AG20443 (cell line): ENCODE results near the gene RBKS.
"Not testable (repeated sequence)": the region's sequence is repeated elsewhere in the genome, so short reads cannot be mapped to it uniquely, and the experiment has no call there.

Experiments used
- DNase-seq: peaks from one replicate; pipeline ENCODE4 v3.0.0; 2012; ENCODE audit warnings: low spot score, mixed read lengths

RBKS gene

DNA sequence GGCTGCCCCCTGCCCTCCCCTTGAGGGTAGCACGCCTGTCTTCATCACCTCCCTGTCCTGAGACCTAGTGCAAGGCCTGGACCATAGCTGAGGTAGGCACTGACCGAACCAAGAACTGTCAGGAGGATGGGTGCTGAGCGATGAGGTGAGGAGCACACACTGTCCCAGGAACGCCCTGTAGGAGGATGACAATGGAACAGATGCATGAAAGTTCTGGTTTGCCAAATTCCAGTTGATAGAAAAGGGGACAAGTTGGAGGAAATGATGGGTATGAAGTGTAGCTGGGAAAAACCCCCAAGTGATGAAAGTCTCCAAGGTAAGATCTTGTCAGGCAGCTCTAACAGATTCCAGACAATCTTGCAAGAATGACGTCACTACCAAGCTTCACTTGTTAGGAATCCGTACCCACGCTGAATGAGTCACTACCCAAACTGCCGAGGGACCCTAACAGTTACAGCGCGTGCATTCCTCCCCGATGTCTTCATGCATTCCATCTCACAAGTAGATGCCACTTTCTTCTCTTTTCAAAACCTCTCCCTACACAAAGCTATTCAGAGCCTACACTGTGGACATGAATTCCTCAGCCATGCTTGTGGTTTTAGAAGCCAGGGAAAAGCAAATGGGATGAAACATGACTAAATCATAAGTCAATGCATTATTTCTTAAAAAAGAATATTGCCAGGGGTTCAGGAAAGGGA is 91.1 kb downstream of the RBKS start:
- peak; percentile 93 for DNase-seq

- DNase-seq, result no peak
These were observed 91.7 kb downstream of the RBKS start for GRCh38 chr2:27798486-27798885.

DNA sequence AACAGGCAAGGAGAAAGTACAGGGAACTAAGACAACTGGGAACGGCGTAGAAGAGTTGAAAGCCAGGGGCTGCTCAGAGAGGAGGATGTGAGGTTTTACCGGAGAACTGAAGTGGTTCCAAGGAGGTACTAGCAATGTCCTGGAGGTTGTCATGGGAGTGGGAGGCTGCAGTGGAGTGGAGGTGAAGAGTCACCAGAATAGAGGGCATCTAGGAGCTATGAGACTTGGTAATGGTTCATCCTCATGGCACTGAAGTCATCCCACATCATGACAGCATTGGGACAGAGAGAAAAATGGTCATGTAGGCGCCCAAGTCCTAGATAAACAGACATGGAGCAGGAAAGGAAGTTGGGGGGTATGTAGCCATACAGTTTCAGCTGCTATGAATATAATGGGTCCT is 92.3 kb downstream of the RBKS start:
- DNase-seq, result no peak

DNA sequence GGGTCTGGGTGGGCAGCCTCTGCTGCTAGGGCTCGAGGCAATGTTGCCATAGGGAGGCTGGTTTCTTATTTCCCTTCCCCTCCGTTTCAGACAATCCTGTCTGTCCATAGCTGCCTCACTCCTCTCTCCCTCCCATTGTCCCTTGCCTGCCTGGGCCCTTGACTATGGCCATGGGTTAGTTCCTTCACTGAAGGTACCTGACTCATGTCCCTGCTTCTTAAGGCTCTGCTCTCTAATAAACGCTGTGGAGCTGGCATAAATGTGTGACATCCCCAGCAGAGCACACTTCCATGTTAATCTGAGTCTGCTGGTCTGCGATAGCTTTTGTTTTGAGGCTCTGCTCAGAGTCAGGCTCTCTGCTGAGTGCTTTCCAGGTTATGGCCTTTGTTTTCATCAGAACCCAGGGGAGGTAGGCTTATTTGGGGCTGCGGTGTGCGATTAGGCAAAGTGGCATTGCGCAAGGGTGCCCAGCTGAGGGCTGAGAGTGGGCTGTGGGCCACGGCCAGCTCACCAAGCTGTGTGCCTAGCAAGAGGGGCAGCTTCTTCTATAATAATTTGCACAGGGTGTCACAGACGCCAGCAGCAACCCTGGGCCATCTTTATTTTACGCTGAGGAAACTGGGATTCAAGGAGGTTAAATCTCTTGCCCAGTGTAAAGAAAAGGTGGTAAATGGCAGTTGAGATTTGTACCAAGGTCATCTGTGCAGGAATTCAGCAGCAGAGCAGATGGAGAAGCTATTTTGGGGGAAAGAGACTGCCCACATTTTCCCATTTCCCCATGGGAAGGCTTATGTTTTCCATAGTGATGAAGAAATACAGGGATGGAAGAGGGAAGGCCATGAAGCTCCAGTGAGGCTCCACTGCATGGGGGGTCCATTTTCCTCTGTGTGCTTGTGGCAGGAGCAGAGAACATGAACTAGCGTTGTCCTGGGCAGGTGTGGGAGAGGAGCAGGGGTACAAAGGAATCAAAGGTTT is 93.1 kb downstream of the RBKS start:
- no peak for DNase-seq

DNA sequence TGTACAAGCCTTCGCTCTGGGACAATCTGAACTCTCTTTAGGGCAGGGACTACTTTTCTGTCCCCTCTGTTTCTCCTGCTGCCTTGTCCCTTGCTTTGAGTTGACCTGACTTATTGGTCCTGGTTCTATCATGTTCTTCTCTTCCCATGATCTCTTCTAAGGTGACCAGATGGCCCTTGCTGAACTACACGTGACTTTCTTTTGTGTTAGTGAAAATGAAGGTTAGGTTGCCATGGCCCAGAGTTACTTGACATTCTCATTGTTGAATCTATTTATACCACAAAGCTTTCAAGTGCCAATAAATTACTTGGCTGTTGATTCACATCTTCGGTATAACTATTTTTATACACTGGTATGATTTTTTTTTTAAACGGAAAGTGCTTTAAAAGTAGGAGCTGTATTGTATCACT is 94.3 kb downstream of the RBKS start:
- peak; percentile 28 for DNase-seq

DNA sequence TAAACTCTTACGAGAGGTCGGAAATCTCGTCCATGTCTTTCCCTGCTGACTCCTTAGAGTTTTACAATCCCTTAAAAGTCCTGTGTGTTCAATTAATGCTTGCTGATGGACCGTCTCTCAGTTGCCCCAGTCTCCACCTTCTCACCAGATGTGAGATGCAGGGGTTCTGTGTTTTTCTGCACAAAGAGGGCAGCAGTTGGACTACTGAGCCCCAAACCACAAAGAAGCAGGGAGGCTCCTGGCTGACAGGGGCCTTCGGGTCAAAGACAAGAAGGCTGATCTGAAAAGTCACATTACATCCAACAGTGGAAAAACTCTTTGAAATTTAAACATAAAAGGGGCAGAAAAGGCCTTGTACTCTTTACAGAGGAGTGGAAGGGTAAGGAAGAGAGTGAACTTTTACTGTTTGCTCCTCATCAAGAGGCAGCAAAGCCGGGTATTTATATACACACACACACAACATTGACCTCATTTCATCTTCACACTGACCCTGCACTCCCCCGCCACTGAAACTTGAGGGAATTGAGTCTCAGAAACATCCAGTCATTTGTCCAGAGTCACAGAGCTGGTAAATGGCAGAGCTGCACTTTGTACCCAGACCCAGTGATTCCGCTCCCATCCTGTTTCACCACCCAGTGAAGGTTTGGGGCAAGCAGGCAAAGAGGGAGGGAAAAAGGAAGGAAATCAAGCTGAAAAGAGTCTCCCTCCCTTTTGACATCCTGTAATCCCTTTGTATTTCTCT is 94.9 kb downstream of the RBKS start:
- no peak for DNase-seq

- DNase-seq, result no peak
These were observed 97.4 kb downstream of the RBKS start for GRCh38 chr2:27792759-27793158.

GRCh38 chr2:27790796-27791195 is 99.4 kb downstream of the RBKS start:
- no peak for DNase-seq

DNA sequence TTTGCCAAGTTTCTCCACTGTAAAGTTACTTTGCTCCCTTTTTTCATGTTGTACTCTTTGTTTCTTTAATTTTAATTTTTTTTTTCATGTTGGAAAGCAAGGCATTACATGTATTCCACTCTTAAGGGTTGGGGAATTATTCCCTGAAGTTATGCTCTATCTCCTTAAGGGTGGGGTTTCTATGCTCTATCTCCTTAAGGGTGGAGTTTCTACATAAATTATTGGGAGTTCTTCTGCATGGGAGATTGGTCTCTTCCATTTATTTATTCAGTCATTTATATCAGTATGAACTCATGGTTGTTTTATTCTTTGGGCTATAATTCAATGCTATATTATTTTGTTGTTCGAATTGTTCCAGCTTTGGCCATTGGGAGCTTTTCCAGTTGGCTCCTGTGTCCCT is 107.5 kb downstream of the RBKS start:
- DNase-seq, result no peak

DNA sequence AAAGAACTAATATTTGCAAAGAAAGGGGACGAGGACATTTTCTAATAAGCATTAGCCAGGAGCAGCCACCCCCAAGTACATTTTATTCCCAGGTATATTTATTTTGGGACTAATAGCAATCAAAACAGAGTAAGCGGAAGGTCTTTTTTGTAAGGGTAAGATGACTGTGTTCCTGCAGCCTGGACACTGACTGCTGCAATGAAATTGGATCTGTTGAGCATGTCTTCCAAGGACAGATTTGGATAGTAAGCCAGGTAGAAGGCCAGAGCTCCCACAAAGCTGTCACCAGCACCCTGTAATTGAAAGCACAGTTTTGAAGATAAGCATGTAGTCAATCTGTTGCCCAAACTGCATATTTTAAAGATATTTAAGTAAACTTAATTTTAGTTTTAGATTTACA is 108.7 kb downstream of the RBKS start:
- DNase-seq, result no peak

- no peak for DNase-seq
These were observed 110.7 kb downstream of the RBKS start for GRCh38 chr2:27779417-27780055.

DNA sequence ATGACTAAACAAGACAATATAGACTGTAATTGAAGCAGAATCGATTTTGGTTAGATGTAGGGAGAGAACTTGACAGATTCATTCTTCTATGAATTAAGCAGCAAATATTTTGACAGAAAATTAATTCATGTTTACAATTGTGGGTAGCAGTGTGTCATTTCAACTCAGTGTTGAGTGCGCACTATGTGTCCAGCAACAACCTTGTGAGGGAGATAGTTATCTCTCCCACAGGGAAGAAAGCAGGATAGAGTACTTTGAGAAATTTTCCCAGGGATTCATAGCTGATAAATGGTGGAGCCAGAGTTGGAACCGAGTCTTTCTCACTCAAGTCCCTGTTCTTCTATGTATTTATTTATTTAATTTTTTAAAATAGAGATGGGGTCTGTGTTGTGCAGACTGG is 113.5 kb downstream of the RBKS start:
- DNase-seq, result no peak

GRCh38 chr2:27776097-27776496 is 114.1 kb downstream of the RBKS start:
- no peak for DNase-seq

GRCh38 chr2:27773959-27774358 is 116.2 kb downstream of the RBKS start:
- no peak for DNase-seq

GRCh38 chr2:27772804-27773203 is 117.4 kb downstream of the RBKS start:
- no peak for DNase-seq

GRCh38 chr2:27771548-27772335 is 118.4 kb downstream of the RBKS start, which contains the start of gene MRPL33:
Gene MRPL33 (plus strand): TSS chr2:27771719. CDS start chr2:27771778, 59 bp downstream.
- DNase-seq, result peak; percentile 97

GRCh38 chr2:27771202-27771547 is 119.0 kb downstream of the RBKS start:
- DNase-seq, result no peak

- no peak for DNase-seq
These were observed 123.9 kb downstream of the RBKS start for GRCh38 chr2:27766287-27766661.

DNA sequence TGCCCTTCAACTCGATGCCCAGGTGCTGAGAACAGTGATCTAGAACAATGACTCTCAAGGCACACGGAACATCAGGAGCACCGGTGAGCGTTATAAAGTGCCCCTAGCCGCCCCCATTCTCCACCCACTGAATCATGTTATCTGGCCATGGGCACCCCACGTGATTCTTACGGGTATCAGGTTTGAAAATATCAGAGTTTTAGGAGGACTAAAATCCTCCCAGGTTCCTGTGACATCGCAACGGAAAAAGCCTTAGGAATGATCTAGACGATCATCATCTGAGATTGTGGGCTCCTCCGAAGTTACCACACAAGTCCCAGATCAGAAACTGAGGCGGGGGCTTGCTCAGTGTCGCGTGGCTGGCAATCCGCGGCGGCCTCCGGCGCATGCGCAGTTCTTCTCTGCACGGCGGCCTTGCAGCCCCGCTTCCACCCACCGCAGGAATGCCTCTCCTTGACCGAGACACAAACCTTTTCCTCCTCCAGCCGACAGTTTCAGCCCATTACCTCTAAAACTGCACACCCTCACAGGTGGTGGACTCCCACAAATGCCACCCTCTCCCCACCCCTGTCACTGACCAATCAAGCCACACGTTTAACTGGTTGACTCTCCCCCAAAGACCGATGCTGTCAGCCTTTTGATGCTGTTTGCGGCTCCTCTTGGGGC is 124.4 kb downstream of the RBKS start:
- DNase-seq, result peak; percentile 70

GRCh38 chr2:27764526-27764925 is 125.7 kb downstream of the RBKS start:
- not testable (repeated sequence) for DNase-seq

DNA sequence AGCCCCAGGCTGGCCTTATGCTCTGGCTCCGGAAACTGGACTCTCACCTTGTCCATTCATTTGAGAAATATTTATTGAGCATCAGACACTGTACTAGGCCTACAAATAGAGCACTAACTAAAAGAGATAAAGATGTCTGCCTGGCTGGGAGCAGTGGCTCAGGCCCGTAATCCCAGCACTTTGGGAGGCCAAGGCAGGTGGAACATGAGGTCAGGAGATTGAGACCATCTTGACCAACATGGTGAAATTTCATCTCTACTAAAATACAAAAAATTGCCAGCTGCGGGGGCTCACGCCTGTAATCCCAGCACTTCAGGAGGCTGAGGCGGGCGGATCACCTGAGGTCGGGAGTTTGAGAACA is 126.3 kb downstream of the RBKS start:
- DNase-seq, result no peak
